Measurements from ENCODE around the gene RAMP3.
"Not testable (repeated sequence)": the region's sequence is repeated elsewhere in the genome, so short reads cannot be mapped to it uniquely, and the experiment has no call there.

Gene RAMP3

GRCh38 chr7:45193828-45194227 is 36.2 kb downstream of the RAMP3 start:
- no peak for DNase-seq (ENCODE audit: low spot score)

DNA sequence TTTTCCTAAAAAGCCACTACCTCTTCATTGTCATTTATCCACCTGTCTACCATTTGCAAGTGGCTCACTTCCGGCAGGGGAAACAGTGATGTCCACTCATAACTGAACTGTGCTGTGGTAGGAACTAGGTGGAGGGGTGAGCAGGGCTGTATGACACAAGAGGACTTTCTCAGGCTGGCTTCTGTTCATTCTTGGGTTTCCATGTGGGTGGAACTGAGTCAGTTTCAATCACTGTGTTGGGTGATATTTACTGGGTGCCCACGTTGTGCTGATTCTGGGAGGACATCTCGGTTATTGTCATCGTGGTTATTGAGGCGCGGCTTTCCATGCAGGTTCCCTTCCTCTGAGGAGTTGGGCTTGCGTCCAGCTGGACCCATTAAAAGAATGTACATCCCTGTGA is 38.8 kb downstream of the RAMP3 start:
- peak; percentile 75 for DNase-seq (ENCODE audit: low spot score)

DNA sequence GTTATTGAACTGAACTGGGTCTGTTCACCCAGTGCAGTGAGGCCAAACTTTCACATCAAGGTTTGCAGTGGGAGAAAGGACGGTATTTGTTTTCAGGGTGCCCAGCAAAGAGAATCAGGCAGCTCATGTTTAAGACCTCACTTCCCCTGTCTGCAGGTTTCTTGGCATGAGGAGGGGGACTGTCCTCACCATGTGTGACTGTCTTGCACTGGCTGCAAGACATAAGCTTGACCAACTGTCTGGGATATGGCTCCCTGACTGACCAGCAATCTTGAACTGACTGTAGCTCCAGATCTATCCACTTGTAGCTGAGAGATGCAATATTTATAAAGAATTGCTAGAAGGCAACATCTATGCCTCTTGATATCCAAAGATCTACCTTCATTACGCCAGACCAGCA is 39.9 kb downstream of the RAMP3 start:
- DNase-seq (ENCODE audit: low spot score) = no peak

DNA sequence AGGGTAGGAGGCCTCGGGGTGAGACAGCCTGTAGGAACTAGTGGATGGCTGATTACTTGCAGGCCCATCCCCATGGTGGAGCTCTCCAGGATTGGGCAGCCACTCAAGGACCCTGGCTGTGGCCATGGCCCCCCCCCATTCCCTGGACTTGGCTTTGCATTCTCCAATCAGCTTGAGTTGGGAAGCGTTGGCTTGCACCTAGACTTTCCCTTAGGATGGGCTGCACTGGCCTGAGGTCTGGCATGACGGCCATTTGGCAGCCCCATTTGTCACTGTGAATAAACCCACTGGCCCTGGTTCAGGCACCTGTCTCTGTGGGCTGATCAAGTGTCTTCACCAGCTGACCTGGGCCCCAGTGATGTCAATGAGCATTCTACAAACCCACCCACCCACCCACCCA is 41.4 kb downstream of the RAMP3 start:
- no peak for DNase-seq (ENCODE audit: low spot score)

GRCh38 chr7:45199506-45199905 is 41.9 kb downstream of the RAMP3 start:
- DNase-seq (ENCODE audit: low spot score) = no peak

DNA sequence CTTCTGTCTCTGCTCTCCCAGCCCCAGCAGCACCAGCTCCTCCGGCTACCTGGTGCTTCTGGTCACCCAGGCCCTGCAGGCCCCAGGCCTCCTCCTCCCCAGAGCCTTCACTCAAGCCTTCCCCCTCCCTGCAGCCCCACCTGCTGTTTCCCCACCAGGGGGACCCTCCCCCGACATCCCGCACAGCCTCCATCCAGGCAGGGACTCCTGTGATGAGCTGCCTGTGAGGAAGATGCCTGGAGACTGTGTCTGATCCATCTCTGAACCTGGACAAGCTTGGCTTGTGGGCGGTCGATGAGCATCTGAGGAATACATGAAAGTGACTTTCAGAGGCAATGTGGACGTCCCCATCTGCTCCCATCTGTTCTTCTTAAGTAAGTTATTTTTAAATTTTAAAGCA is 45.0 kb downstream of the RAMP3 start:
- DNase-seq (ENCODE audit: low spot score) = no peak

- DNase-seq (ENCODE audit: low spot score) = no peak
Observed at GRCh38 chr7:45203036-45203435, 45.4 kb downstream of the RAMP3 start.

- no peak for DNase-seq (ENCODE audit: low spot score)
Observed at GRCh38 chr7:45203459-45203858, 45.9 kb downstream of the RAMP3 start.

DNA sequence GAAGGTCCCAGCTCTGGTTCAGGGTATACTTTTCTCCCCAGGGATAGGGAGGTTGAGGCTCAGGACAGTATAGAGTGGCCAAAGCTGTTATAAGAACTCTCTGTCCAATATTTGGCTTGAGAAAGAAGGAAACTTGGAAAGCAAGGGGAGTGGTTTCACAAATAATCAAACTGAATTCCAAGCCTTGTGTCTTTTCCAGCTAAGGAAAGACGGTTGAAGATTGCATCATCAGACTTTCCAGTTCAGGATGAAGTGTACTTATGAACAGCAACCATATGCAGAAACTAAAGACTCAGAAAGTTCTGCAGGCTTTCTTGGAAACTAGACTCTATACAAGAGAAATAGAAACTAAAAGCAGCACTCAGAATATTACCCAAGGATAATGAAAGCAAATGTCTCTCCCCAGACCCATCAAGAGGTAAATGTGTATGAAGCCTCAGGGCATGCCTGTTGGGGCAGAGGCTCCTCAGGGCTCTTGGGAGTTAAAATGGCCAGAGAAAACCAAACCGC is 46.4 kb downstream of the RAMP3 start:
- peak; percentile 48 for DNase-seq (ENCODE audit: low spot score)

- not testable (repeated sequence) for DNase-seq (ENCODE audit: low spot score)
Observed at GRCh38 chr7:45206266-45206665, 48.7 kb downstream of the RAMP3 start.

DNA sequence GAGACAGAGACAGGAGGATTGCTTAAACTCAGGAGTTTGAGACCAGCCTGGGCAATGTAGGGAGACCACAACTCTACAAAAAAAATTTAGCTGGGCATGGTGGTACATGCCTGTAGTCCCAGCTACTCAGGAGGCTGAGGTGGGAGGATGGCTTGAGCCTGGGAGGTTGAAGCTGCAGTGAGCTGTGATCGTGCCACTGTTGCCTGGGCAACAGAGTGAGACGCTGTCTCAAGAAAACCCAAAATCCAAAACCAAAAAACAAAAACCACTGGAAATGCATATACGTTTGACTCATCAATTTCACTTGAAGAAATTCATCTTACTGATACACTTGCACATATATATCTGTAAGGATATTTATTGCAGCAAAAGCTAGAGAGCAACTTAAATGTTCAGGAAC is 52.3 kb downstream of the RAMP3 start:
- DNase-seq (ENCODE audit: low spot score) = not testable (repeated sequence)

- no peak for DNase-seq (ENCODE audit: low spot score)
Observed at GRCh38 chr7:45211066-45211465, 53.5 kb downstream of the RAMP3 start.

- DNase-seq (ENCODE audit: low spot score) = no peak
Observed at GRCh38 chr7:45211958-45212357, 54.4 kb downstream of the RAMP3 start.

DNA sequence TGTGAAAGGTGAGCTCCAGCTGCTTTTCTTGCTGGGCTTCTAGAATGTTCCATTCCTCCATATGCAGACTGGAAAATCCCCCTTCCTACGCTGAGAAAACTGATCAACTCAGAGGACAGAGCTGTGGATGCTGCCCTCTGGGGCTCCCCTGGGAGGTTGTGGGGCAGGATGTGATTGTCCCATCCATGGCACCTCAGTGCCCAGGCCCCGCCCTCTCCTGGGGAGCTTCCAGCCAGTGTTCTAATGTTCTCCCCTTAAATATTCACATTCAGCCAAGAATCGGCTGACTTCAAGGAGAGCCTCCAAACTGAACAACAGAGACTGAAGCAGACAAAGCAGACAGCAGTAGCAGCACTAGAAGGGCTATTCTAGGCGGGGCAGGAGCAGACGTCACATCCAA is 55.0 kb downstream of the RAMP3 start:
- DNase-seq (ENCODE audit: low spot score) = no peak

- no peak for DNase-seq (ENCODE audit: low spot score)
Observed at GRCh38 chr7:45215601-45216062, 58.0 kb downstream of the RAMP3 start.

DNA sequence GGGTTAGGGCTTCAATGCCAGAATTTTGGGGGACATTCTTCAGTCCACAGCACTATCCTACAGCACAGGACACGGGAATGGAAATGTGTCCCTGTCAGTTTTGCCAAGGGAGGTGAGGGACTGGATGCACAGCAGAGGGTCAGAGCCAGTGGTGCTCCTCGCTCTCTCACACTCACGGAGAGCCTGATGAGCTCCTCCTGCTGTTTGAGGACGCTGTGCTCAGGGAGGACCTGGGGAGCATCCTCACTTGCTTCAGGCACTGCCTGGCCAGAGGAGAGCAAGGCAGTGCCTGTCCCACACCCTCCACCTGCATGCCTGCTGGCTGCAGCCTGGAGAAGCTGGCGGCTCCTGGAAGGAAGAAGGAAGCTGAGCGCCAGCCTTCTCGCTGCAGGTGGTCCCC is 58.6 kb downstream of the RAMP3 start:
- no peak for DNase-seq (ENCODE audit: low spot score)

DNA sequence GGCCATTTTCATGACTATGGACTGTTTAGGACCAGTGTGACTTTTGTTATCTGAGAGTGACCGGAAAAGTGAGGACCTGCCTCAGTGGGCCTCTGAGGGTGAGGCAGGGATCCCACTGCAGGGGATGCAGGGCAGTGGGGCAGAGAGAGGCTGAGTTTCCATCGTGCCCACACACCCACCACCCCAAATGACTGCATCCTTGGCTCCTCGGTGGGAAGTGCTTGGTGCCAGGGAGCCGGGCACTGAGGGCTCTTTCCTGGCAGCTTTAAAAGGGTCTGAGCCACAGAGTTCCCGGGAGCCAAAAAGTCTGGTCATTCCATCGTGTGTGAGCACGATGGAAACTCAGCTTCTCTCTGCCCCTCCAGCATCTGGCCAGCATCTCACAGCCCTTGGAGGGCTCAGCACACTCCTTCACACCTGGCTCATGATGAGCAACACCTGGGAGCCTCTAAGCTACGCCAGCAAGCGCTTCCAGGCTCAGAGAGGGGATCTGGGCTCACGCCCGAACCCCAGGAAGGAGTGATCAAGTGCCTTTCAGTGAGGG is 59.1 kb downstream of the RAMP3 start:
- DNase-seq (ENCODE audit: low spot score) = no peak

GRCh38 chr7:45217358-45217757 is 59.8 kb downstream of the RAMP3 start:
- no peak for DNase-seq (ENCODE audit: low spot score)

GRCh38 chr7:45219130-45219529 is 61.5 kb downstream of the RAMP3 start:
- no peak for DNase-seq (ENCODE audit: low spot score)

DNA sequence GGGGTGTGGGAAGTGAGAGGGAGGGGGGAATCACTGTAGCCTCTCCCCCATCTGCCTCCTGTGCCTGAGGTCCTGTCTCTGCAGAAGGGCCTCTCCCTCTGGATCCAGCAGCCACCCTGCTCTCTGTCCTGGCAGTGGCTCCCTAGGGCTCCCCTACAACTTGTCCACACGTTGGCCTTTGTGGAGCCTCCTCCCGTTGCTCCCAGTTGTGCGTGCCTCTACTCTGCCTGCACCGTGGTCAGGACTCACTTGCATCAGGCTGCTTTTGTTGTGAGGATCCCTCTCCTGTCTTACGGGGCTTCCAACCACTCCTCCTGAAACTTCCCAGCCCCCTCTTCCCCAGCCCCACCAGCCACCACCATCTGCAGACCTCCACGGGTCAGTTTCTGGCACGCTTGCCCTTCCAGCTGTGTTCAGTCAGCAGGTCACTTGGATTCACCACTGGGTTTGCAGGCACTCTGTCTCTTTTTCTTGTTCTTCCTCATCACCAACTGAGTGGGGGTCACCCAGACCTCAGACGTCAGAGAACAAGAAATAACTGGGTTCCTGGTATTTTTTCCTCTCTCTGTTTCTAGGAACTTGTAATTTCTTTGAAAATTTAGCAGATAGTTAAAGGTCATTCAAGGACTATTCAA is 62.3 kb downstream of the RAMP3 start:
- DNase-seq (ENCODE audit: low spot score) = no peak

GRCh38 chr7:45220846-45221618 is 63.4 kb downstream of the RAMP3 start:
- DNase-seq (ENCODE audit: low spot score) = no peak

DNA sequence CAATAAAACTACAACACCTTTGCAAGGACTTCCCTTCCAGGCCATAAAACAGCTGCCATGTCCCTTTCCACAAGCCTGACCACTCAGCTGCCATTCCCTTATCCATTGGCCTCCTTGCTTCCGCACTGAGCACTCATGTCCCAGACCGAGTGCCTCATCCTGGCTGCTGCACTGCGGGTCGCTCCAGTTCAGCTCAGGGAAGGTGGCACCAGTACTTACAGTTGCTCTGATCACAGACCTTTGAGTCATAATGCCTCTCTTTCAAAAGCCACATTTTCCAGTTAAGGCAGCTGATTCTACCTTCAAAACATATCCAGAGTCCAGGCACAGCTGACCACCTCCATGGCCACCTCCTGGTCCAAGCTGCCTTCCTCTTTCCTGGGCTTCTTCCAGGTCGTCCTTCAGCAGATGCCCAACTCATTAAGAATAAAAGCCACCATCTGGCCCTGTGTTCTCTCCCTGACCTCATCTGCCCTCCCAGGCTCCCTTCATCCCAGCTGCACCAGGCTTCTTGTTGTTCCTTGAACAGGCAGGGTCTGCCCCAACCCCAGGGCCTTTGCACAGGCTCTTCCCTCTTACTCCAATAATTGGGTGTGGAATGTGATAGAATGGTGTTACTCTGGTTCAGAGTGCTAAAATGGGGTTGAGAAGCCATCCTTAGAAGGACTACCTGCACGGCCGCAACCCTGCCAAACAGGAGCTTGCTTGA is 64.5 kb downstream of the RAMP3 start:
- DNase-seq (ENCODE audit: low spot score) = no peak

DNA sequence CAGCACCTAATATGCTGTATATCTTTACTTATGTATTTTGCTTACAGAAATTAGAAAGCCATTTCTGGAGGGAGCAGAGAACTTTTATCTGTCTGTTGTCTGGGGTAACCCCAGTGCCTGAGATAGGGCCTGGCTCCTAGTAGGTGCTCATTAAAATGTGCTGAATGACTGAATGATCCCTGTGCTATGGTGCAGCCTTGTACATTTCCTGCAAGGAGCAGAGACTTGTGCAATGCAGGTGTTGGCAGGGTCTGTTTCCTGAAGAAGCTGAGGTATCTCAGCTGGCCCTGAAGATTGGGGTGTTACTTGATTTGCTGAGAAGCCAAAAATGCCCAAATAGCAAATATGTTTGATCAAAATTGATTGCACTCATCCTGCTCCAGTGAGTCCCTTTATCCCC is 65.5 kb downstream of the RAMP3 start:
- no peak for DNase-seq (ENCODE audit: low spot score)

Measured in activated CD4-positive, alpha-beta T cell treated with anti-CD3 and anti-CD28 coated beads, Interleukin-2, Interleukin-4, amounts not matched to agents 100 ng/mL and 50 ng/mL, durations not matched to agents 16 hours and 8 hours (primary cell).